ENCODE results near the gene RELB.
A peak's percentile ranks its signal among the peaks of the same experiment; 100 is the strongest.

Gene RELB

GRCh38 chr19:45059258-45059965 lies 58.1 kb downstream of the RELB start:
- DNase-seq (ENCODE audit: low read depth), result peak; percentile 38

- no peak for DNase-seq (ENCODE audit: low read depth)
Observed at GRCh38 chr19:45061965-45062364, 60.7 kb downstream of the RELB start.

GRCh38 chr19:45063851-45064801 lies 62.9 kb downstream of the RELB start:
- no peak for DNase-seq (ENCODE audit: low read depth)

GRCh38 chr19:45066921-45067661 lies 65.8 kb downstream of the RELB start:
- DNase-seq (ENCODE audit: low read depth), result no peak

GRCh38 chr19:45068041-45068440 lies 66.8 kb downstream of the RELB start:
- DNase-seq (ENCODE audit: low read depth), result no peak

GRCh38 chr19:45069056-45069455 lies 67.8 kb downstream of the RELB start:
- DNase-seq (ENCODE audit: low read depth), result no peak

GRCh38 chr19:45070214-45070613 lies 69.0 kb downstream of the RELB start:
- no peak for DNase-seq (ENCODE audit: low read depth)

GRCh38 chr19:45070861-45071544 lies 69.7 kb downstream of the RELB start:
- no peak for DNase-seq (ENCODE audit: low read depth)

GRCh38 chr19:45071545-45071938 lies 70.3 kb downstream of the RELB start:
- no peak for DNase-seq (ENCODE audit: low read depth)

GRCh38 chr19:45071969-45072790 lies 70.9 kb downstream of the RELB start:
- no peak for DNase-seq (ENCODE audit: low read depth)

- no peak for DNase-seq (ENCODE audit: low read depth)
Observed at GRCh38 chr19:45074744-45075300, 73.6 kb downstream of the RELB start.

GRCh38 chr19:45075301-45076028 lies 74.2 kb downstream of the RELB start:
- peak; percentile 83 for DNase-seq (ENCODE audit: low read depth)

- peak; percentile 67 for DNase-seq (ENCODE audit: low read depth)
Observed at GRCh38 chr19:45076029-45076850, 75.0 kb downstream of the RELB start, which contains the start of gene ZNF296. Gene ZNF296, minus strand, starts transcription at chr19:45076478. Its CDS starts 105 bp downstream, at chr19:45076373.

- DNase-seq (ENCODE audit: low read depth), result no peak
Observed at GRCh38 chr19:45076851-45077730, 75.8 kb downstream of the RELB start.

GRCh38 chr19:45078390-45079062 lies 77.3 kb downstream of the RELB start:
- no peak for DNase-seq (ENCODE audit: low read depth)

GRCh38 chr19:45079063-45079910 lies 78.0 kb downstream of the RELB start, which contains the start of gene GEMIN7:
Gene GEMIN7, plus strand, starts transcription at chr19:45079260. Its CDS starts 10,855 bp downstream, at chr19:45090115.
- DNase-seq (ENCODE audit: low read depth), result peak; percentile 77

All from CMK (cell line).